ENCODE measurements around the gene SLC9A9. TPM values are rescaled to one million over a fixed set of nuclear protein-coding genes. Genes with fewer than 3 reads are reported as not detected.

Gene SLC9A9
- total RNA-seq, 1 donor from 2014 or later = 4.9 TPM

- DNase-seq = no peak
- Histone ChIP-seq H3K36me3 (no peaks in the 10 kb centered on the region), H3K27ac (replicated peaks) (no peak overlapping the region), H3K9me3 (replicated peaks) (peaks cover 3% of the 10 kb centered on the region), H3K4me1 (no peaks in the 10 kb centered on the region), H3K27me3 (ENCODE audit: low read depth) (no peaks in the 10 kb centered on the region), H3K4me3 (no peak overlapping the region)
- intact Hi-C loops (cut with micrococcal nuclease) = no loop called here
- TF ChIP-seq CTCF (IDR thresholded peaks at IDR 0.05; ENCODE audit: borderline replicate concordance) = no peak
Observed at GRCh38 chr3:143628971-143629370, 219.3 kb downstream of the SLC9A9 start.

GRCh38 chr3:143627336-143627735, 220.9 kb downstream of the SLC9A9 start:
- DNase-seq = no peak
- H3K4me3 ChIP-seq = no peak overlapping the region
- TF ChIP-seq CTCF (IDR thresholded peaks at IDR 0.05; ENCODE audit: borderline replicate concordance) = no peak
- H3K27me3 ChIP-seq (ENCODE audit: low read depth) = no peaks in the 10 kb centered on the region
- H3K36me3 ChIP-seq = no peaks in the 10 kb centered on the region
- no peak overlapping the region for H3K27ac ChIP-seq (replicated peaks)
- no peaks in the 10 kb centered on the region for H3K4me1 ChIP-seq
- H3K9me3 ChIP-seq (replicated peaks) = peaks cover 3% of the 10 kb centered on the region
- intact Hi-C loops (cut with micrococcal nuclease) = no loop called here

GRCh38 chr3:143619231-143619630, 229.0 kb downstream of the SLC9A9 start:
- Histone ChIP-seq H3K27me3 (ENCODE audit: low read depth) (no peaks in the 10 kb centered on the region), H3K36me3 (no peaks in the 10 kb centered on the region), H3K9me3 (replicated peaks) (peaks cover 8% of the 10 kb centered on the region), H3K4me1 (no peaks in the 10 kb centered on the region), H3K27ac (replicated peaks) (no peak overlapping the region), H3K4me3 (no peak overlapping the region)
- no peak for TF ChIP-seq CTCF (IDR thresholded peaks at IDR 0.05; ENCODE audit: borderline replicate concordance)
- no peak for DNase-seq
- intact Hi-C loops (cut with micrococcal nuclease) = no loop called here

GRCh38 chr3:143617050-143617449, 231.2 kb downstream of the SLC9A9 start:
- Histone ChIP-seq H3K36me3 (no peaks in the 10 kb centered on the region), H3K4me1 (no peaks in the 10 kb centered on the region), H3K27ac (replicated peaks) (no peak overlapping the region), H3K9me3 (replicated peaks) (peaks cover 8% of the 10 kb centered on the region), H3K4me3 (no peak overlapping the region), H3K27me3 (ENCODE audit: low read depth) (no peaks in the 10 kb centered on the region)
- no peak for TF ChIP-seq CTCF (IDR thresholded peaks at IDR 0.05; ENCODE audit: borderline replicate concordance)
- intact Hi-C loops (cut with micrococcal nuclease) = no loop called here
- DNase-seq = no peak

- H3K4me3 ChIP-seq = no peak overlapping the region
- H3K4me1 ChIP-seq = no peaks in the 10 kb centered on the region
- no peaks in the 10 kb centered on the region for H3K36me3 ChIP-seq
- no peak overlapping the region for H3K27ac ChIP-seq (replicated peaks)
- DNase-seq = no peak
- intact Hi-C loops (cut with micrococcal nuclease) = no loop called here
- H3K27me3 ChIP-seq (ENCODE audit: low read depth) = no peaks in the 10 kb centered on the region
- no peaks in the 10 kb centered on the region for H3K9me3 ChIP-seq (replicated peaks)
- TF ChIP-seq CTCF (IDR thresholded peaks at IDR 0.05; ENCODE audit: borderline replicate concordance) = no peak
Observed at GRCh38 chr3:143613226-143613625, 235.0 kb downstream of the SLC9A9 start.

GRCh38 chr3:143612541-143612940, 235.7 kb downstream of the SLC9A9 start:
- Histone ChIP-seq H3K27me3 (ENCODE audit: low read depth) (no peaks in the 10 kb centered on the region), H3K4me1 (no peaks in the 10 kb centered on the region), H3K27ac (replicated peaks) (no peak overlapping the region), H3K36me3 (no peaks in the 10 kb centered on the region), H3K4me3 (no peak overlapping the region), H3K9me3 (replicated peaks) (no peaks in the 10 kb centered on the region)
- no peak for DNase-seq
- no peak for TF ChIP-seq CTCF (IDR thresholded peaks at IDR 0.05; ENCODE audit: borderline replicate concordance)
- intact Hi-C loops (cut with micrococcal nuclease) = no loop called here

Measured in left ventricle myocardium inferior (tissue), 1 donor.